Measurements from ENCODE around the gene NOTUM. TPM values are rescaled to one million over a fixed set of nuclear protein-coding genes. Genes with fewer than 3 reads are reported as not detected.
A peak's percentile ranks its signal among the peaks of the same experiment; 100 is the strongest.

NOTUM gene
- total RNA-seq, 1 donor from 2014 or later: 1.2 TPM

GRCh38 chr17:81929253-81930141, 31.5 kb downstream of the NOTUM start:
- peaks cover 2% of the 10 kb centered on the region for H3K27me3 Mint-ChIP-seq (ENCODE audit: low read depth)
- intact Hi-C loops (cut with micrococcal nuclease): loop anchor here (5.0 kb wide), 1 partner anchor 93 kb away; the partner anchor contains the start of genes CENPX and LRRC45
- no peaks in the 10 kb centered on the region for H3K9me3 Mint-ChIP-seq

GRCh38 chr17:81928544-81929252, 32.3 kb downstream of the NOTUM start:
- H3K4me3 Mint-ChIP-seq (ENCODE audit: low read depth): peak overlapping the region; percentile 65
- intact Hi-C loops (cut with micrococcal nuclease): loop anchor here (5.0 kb wide), 1 partner anchor 94 kb away; the partner anchor contains the start of genes CENPX and LRRC45
- DNase-seq (ENCODE audit: low spot score): no peak
- H3K36me3 Mint-ChIP-seq (ENCODE audit: low read depth): peaks cover 9% of the 10 kb centered on the region
- no peaks in the 10 kb centered on the region for H3K9me3 Mint-ChIP-seq
- H3K27ac Mint-ChIP-seq: peak overlapping the region; percentile 33
- H3K4me1 Mint-ChIP-seq (ENCODE audit: low read depth): peaks cover 14% of the 10 kb centered on the region
- H3K27me3 Mint-ChIP-seq (ENCODE audit: low read depth): peaks cover 2% of the 10 kb centered on the region

More at GRCh38 chr17:81929253-81930141, 31.5 kb downstream of the NOTUM start:
- Mint-ChIP-seq H3K4me3 (ENCODE audit: low read depth) (peak overlapping the region; percentile 54), H3K36me3 (ENCODE audit: low read depth) (peaks cover 13% of the 10 kb centered on the region), H3K27ac (peak overlapping the region; percentile 33), H3K4me1 (ENCODE audit: low read depth) (peaks cover 12% of the 10 kb centered on the region)
- no peak for DNase-seq (ENCODE audit: low spot score)

DNA sequence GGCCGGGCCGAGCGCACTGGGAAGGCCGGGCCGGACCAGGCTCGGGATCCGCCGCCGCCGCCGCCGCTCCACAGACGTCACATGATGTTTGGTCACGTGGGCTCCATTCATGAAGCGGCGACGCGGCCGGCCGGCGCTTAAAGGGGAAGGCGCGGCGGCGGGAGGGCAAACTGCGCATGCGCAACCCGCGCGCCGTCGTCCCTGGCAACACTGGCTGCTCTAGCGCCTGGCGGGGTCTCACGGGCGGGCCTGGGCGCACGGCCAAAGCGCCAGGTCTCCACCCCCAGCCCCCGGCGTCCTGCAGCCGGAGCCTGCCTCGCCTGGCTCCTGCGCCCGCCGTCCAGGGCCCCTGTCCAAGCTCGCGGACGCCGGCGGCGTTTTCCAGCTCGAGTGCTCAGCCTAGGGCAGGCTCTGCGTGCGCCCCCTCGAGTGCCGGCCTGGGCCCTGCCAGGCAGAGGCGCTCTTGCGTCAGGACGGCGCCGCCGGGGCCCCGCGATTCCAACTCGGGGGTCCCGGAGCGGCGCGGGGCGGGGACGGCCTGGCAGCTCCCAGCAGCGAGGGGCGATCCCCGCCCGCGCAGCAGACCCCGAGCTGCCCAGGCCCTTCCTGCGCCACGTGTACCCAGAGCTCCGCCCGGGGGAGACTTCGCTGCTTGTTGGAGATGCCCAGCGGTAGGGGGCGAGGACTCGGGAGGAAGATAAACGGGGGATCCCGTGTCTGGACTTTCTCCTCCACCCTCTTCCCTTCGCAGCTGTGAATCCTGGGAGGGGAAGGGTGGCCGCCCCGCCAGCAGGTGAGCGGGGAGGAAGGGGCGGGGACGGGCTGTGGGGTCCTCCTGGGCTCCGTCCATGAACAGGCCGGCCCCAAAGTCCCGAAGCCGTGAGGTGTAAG, 33.1 kb downstream of the NOTUM start, which contains the start of gene MAFG:
Gene MAFG, minus strand, starts transcription at position 83 of the 891 bp plus-strand sequence. CDS start 4,550 bp downstream, outside the sequence.
- no peaks in the 10 kb centered on the region for H3K9me3 Mint-ChIP-seq
- peaks cover 2% of the 10 kb centered on the region for H3K27me3 Mint-ChIP-seq (ENCODE audit: low read depth)
- H3K4me1 Mint-ChIP-seq (ENCODE audit: low read depth): peaks cover 14% of the 10 kb centered on the region
- H3K27ac Mint-ChIP-seq: peak within 1 kb of the TSS; percentile 82
- peak within 1 kb of the TSS; percentile 90 for H3K4me3 Mint-ChIP-seq (ENCODE audit: low read depth)
- DNase-seq (ENCODE audit: low spot score): peak; percentile 87
- intact Hi-C loops (cut with micrococcal nuclease): loop anchor here (1.0 to 5.0 kb wide), 2 partner anchors 10 to 94 kb away; partner anchors contain the start of genes CENPX, LRRC45 and SIRT7
- H3K36me3 Mint-ChIP-seq (ENCODE audit: low read depth): peaks cover 1% of the 10 kb centered on the region

GRCh38 chr17:81927152-81927652, 33.8 kb downstream of the NOTUM start:
- H3K4me1 Mint-ChIP-seq (ENCODE audit: low read depth): peaks cover 12% of the 10 kb centered on the region
- H3K9me3 Mint-ChIP-seq: no peaks in the 10 kb centered on the region
- intact Hi-C loops (cut with micrococcal nuclease): loop anchor here (1.0 to 5.0 kb wide), 2 partner anchors 9 to 95 kb away; partner anchors contain the start of genes CENPX, LRRC45 and SIRT7
- H3K27me3 Mint-ChIP-seq (ENCODE audit: low read depth): peaks cover 2% of the 10 kb centered on the region
- DNase-seq (ENCODE audit: low spot score): no peak
- H3K27ac Mint-ChIP-seq: no peak overlapping the region
- no peak overlapping the region for H3K4me3 Mint-ChIP-seq (ENCODE audit: low read depth)
- H3K36me3 Mint-ChIP-seq (ENCODE audit: low read depth): peaks cover 4% of the 10 kb centered on the region

GRCh38 chr17:81926451-81927151, 34.4 kb downstream of the NOTUM start:
- DNase-seq (ENCODE audit: low spot score): peak; percentile 52
- Mint-ChIP-seq H3K27ac (peak overlapping the region; percentile 82), H3K9me3 (no peaks in the 10 kb centered on the region), H3K4me1 (ENCODE audit: low read depth) (peaks cover 12% of the 10 kb centered on the region), H3K27me3 (ENCODE audit: low read depth) (peaks cover 2% of the 10 kb centered on the region), H3K36me3 (ENCODE audit: low read depth) (peaks cover 9% of the 10 kb centered on the region), H3K4me3 (ENCODE audit: low read depth) (peak overlapping the region; percentile 90)
- intact Hi-C loops (cut with micrococcal nuclease): loop anchor here (1.0 to 5.0 kb wide), 2 partner anchors 8 to 96 kb away; partner anchors contain the start of genes CENPX, LRRC45 and SIRT7

- peak overlapping the region; percentile 82 for H3K27ac Mint-ChIP-seq
- peak overlapping the region; percentile 90 for H3K4me3 Mint-ChIP-seq (ENCODE audit: low read depth)
- peaks cover 12% of the 10 kb centered on the region for H3K36me3 Mint-ChIP-seq (ENCODE audit: low read depth)
- H3K27me3 Mint-ChIP-seq (ENCODE audit: low read depth): peaks cover 2% of the 10 kb centered on the region
- no peak for DNase-seq (ENCODE audit: low spot score)
- H3K9me3 Mint-ChIP-seq: no peaks in the 10 kb centered on the region
- intact Hi-C loops (cut with micrococcal nuclease): loop anchor here (5.0 kb wide), 1 partner anchor 96 kb away; the partner anchor contains the start of genes CENPX and LRRC45
- peaks cover 12% of the 10 kb centered on the region for H3K4me1 Mint-ChIP-seq (ENCODE audit: low read depth)
Measured at GRCh38 chr17:81925860-81926450, 35.0 kb downstream of the NOTUM start.

DNA sequence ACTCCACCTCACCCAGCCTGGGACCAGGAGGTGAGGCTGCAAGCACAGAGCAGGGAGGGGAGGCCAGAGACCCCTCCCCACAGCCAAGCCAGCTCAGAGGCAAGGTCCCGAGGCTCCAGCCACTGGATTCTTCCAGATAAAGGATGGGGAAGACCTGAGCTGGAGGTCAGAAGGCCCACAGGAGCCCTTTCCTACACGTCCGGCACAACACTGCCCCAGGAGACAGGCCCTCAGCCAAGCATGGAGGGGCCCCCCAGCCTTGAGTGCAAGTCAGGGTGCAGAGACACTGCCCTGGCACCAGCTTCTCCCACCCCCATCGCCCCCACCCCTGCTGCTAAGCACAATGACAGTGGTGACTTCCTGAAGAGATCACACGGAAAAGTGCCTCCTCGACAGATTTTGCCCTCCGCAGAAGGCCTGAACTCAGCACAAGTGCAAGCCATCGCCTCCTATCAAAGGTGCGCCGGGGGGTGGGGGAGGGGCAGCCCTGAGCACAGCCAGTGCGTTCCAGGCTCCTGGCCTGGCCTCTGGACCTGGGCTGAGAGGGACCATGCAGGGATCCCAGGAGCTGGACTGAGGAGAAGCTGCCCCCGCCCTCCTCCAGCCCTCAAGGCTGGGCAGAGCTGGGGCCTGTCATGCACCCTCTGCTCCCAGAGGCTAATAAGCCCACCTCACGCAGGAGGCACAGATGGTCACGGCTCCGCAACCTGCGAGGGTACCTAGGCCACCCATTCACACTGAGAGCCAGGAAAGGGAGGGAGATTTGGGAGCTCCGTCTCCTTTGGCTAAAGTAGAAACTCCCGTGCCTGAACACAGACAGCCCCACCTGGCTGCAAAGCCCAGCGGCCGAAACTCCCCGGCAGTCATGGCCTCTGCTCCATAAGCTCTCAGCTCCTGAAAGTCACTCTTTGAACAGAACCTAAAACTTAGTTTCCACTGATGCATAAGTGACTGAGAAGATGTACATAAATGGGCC, 36.1 kb downstream of the NOTUM start:
- Mint-ChIP-seq H3K4me3 (ENCODE audit: low read depth) (peak overlapping the region; percentile 90), H3K9me3 (no peaks in the 10 kb centered on the region), H3K4me1 (ENCODE audit: low read depth) (peaks cover 12% of the 10 kb centered on the region), H3K36me3 (ENCODE audit: low read depth) (peaks cover 14% of the 10 kb centered on the region), H3K27me3 (ENCODE audit: low read depth) (peaks cover 2% of the 10 kb centered on the region), H3K27ac (peak overlapping the region; percentile 12)
- intact Hi-C loops (cut with micrococcal nuclease): loop anchor here (5.0 kb wide), 1 partner anchor 97 kb away; the partner anchor contains the start of genes CENPX and LRRC45
- DNase-seq (ENCODE audit: low spot score): no peak

GRCh38 chr17:81923302-81924260, 37.4 kb downstream of the NOTUM start:
- no peak for DNase-seq (ENCODE audit: low spot score)
- Mint-ChIP-seq H3K4me1 (ENCODE audit: low read depth) (peaks cover 12% of the 10 kb centered on the region), H3K9me3 (no peaks in the 10 kb centered on the region), H3K36me3 (ENCODE audit: low read depth) (peaks cover 25% of the 10 kb centered on the region), H3K4me3 (ENCODE audit: low read depth) (peak overlapping the region; percentile 26), H3K27ac (peak overlapping the region; percentile 58), H3K27me3 (ENCODE audit: low read depth) (no peaks in the 10 kb centered on the region)
- intact Hi-C loops (cut with micrococcal nuclease): no loop called here

DNA sequence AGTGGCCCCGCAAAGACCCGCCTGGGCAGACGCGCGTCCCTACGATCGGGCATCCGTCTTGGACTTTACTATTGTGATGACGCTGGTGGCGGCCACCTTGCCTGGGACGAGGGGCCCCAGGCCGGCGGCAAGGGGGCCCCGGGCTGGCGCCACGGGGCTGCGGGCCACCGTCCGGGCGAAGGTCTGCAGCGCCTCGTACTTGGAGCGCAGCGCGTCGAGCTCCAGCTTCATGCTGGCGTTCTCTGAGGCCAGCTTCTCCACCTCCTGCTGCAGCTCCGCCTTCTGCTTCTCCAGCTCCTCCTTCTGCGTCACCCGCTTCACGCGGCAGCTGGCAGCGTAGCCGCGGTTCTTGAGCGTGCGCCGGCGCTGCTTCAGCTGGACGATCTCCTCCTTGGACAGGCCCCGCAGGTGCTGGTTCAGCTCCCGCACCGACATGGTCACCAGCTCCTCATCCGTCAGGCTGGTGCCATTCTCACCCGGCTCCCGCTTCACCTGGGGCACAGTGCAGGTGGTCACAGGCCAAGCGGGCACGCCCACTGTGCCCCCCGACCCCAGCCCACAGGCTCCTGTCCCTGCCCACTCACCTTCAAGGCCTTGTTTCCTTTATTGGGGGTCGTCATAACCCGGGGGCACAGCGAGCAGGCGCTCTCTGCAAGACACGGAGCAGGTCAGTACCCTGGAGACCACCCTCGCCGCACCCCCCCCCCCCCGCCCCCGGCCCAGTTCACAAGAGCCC, 38.3 kb downstream of the NOTUM start:
- Mint-ChIP-seq H3K36me3 (ENCODE audit: low read depth) (peaks cover 25% of the 10 kb centered on the region), H3K27me3 (ENCODE audit: low read depth) (no peaks in the 10 kb centered on the region), H3K4me1 (ENCODE audit: low read depth) (peaks cover 16% of the 10 kb centered on the region), H3K27ac (no peak overlapping the region), H3K4me3 (ENCODE audit: low read depth) (no peak overlapping the region), H3K9me3 (no peaks in the 10 kb centered on the region)
- intact Hi-C loops (cut with micrococcal nuclease): no loop called here
- DNase-seq (ENCODE audit: low spot score): no peak

All from activated T-helper 2 cell treated with anti-CD3 and anti-CD28 coated beads, Interferon-gamma antibody, Interleukin-2, Interleukin-4, amounts not matched to agents 10 μg/mL and 5 μg/mL and 100 μg/mL, durations not matched to agents 14 hours and 24 hours and 36 hours (primary cell).